GM18868 (cell line): Measurements from ENCODE around the gene ASPSCR1.

Source experiments
- ATAC-seq: cut with Tn5 transposase; IDR thresholded peaks from one replicate; pipeline ENCODE4 v1.9.1; 2021; ENCODE audit warnings: mild to moderate bottlenecking, moderate library complexity; ENCODE audit not compliant: unreplicated experiment

The ASPSCR1 gene

DNA sequence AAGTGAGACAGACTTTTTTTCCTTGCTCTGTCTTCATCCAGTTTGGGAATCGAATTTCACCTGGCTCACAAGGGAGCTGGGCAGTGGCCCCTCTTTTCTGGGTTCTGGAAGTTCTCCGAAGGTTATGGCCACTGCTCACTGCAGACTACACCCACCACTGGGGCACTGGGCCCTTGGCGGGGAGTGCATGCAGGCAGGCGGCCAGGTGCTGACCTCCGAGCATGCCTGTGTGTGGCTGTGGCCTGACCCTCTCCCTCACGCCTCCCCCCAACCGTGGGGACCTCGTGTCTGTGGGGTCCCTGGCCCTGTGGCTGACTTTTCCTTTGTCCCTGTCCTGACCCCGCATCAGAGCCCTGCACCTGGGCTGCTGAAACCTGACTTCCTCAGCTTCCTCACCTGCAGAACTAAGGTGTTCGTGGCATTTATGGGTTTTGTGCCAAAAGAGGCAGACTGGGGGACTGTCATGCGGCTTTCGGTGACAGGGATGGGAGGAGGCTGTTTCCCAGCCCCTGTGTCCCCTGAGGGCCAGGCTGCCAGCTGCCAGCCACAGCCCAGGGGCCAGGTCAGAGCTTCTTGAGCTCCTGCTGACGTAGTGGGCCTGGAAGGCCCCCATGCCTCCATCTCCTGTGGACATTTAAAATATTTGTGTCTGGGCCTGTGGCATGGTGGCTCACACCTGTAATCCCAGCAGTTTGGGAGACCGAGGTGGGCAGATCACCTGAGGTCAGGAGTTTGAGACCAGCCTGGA lies 21.4 kb downstream of the ASPSCR1 start:
- ATAC-seq = no peak

DNA sequence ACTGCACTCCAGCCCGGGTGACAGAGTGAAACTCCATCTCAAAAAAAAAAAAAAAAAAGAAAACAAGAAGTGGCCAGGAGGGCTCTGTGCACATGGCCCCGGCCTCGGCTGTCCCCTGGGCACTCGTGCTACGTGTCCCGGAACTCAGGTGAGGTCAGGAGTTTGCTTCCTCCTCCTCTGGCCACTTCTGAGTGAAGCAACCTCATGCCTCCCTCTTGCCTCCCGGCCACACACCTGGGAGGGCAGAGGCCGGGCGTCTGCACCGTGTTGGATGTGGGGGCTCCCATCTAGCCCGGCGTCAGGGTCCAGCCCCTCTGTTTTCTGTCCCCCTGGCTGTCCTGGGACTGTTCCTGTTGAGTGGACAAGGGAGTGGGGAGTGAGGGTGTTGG lies 22.2 kb downstream of the ASPSCR1 start:
- no peak for ATAC-seq

DNA sequence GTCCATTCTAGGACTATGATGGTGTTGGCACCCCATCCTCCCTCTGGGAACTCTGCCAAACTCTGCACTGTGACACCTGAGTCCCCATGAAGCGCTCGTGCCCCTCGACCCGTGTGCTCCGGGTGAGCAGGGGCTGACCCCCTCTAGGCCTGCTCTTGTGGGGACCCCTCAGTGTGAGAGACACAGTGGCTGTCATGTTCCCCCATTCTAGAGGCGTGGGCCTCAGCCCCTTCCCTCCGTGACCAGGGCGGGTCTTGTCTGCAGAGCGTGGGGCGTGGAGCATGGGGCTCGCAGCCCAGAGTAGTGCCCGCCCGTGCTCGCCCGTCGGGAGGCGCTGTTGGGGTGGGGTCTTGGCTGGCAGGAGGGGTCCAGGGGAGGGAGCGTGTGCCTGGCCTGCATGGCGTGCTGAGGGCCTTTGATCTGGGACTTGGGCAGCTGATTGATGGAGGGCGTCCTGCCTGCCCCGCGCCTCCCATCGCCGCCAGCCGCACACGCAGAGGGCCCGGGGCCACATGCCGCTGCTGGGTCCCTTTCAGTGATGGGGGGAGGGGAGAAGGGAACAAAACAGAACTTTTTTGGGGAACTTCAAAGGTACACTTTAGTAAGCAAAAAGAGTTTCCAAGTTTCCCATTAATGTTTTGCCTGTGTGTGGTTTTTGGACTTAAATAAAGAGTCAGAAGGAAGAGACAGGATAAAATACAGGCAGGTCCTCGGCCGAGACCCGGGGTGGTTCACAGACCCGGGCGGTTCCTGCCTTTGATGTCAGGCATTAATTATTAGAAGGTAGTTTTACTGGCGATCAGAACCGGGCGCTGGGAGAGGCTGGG lies 22.8 kb downstream of the ASPSCR1 start:
- ATAC-seq = no peak

DNA sequence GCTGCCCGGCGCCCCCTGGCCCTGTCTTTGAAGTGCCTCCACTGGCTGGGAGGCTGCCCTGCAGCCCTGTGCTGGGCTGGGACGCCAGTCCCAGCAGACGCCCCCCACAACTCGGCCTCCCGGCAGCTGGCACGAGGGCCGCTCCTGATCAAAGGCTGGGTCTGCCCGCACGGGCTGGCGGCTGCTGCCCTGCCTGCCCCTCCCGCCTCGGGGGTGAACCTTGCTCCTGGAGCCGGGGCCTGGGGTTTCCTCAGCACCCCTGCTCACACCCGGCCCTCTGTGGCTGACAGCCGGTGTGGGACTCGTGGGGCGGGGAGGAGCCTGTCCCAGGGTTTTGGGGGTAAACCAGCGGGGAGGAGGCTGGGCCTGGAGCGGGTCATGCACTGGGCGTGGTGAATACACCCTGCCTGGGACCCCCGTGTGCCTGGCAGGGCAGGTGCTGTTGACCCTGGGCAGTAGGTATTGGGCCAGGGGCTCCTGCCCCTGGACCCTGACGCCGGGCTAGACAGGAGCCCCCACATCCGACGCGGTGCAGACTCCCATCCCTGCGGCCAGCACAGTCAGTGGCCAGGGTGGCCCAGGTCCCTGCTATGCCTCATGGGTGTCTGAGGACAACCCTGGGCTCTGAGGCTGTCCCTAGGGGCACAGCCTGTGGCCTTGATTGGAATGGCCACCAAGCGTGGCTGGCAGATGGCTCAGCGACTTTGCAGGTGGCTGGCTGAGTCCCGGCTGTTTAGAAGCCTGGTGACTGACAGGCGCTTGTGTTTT lies 23.6 kb downstream of the ASPSCR1 start:
- ATAC-seq = no peak

DNA sequence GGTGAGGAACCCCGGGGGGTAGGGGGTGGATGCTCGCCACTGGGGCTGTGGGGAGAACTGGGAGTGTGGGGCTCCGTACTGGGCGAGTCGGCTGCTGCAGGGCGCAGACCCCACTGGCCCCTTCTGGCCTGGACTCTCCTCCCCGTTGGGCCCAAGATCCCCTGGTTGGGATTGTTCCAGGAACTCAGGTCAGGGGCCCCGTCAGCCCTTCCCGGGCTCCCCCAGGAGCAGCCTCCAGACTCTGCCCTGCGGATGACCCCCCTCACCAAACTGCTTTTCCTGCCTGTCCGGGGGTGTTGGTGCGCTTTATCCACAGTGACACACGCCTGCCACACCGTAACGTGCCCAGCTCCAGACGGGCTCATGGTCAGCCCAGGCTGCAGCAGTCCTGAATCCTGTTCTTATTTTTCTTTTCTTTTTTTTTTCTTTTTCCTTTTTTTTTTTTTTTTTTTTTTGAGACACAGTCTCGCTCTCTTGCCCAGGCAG lies 24.2 kb downstream of the ASPSCR1 start:
- ATAC-seq = no peak

DNA sequence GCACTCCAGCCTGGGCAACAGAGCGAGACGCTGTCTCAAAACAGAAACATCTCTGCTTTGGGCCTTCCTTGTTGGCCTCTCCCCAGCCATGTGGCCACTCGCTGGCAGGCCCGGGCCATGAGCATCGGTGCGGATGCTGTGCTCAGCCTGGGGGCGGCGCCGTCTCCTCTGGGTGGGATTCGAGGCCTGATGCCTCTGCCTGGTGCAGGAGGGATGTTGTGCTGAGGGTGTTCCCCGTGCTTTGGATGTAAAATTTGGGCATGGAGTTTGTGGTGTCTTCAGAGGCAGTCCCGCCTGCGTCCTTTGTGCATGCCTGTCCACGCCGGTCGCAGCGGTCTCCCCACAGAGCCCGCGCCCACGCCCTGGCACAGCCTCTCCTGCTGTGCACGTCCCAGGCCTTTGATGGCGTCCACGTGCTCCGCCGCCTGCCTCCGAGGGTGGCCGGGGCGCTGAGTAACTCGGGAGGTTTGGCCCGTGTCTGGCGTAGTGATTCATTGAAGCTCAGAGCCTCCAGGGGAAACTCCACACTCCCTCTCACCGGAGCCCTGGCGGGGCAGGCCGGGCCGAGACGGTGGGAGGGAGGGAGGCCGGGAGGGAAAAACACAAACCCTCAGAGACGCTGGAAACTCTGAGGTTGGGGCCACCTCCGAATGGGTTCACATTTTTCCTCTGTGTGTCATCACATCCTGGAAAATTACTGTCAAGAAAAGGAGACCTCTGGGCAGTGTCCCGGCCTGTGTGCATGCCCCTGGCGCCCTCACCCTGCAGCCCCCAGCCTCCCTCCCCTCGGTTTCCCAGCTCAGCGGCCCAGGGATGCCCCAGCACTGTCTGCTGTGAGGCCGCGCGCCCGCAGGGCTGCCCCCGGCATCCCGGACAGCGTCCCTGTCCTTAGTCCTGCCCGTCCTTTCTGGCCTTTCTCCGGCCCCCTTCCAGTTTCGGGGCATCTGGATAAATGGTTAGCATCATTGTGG lies 26.3 kb downstream of the ASPSCR1 start:
- no peak for ATAC-seq

DNA sequence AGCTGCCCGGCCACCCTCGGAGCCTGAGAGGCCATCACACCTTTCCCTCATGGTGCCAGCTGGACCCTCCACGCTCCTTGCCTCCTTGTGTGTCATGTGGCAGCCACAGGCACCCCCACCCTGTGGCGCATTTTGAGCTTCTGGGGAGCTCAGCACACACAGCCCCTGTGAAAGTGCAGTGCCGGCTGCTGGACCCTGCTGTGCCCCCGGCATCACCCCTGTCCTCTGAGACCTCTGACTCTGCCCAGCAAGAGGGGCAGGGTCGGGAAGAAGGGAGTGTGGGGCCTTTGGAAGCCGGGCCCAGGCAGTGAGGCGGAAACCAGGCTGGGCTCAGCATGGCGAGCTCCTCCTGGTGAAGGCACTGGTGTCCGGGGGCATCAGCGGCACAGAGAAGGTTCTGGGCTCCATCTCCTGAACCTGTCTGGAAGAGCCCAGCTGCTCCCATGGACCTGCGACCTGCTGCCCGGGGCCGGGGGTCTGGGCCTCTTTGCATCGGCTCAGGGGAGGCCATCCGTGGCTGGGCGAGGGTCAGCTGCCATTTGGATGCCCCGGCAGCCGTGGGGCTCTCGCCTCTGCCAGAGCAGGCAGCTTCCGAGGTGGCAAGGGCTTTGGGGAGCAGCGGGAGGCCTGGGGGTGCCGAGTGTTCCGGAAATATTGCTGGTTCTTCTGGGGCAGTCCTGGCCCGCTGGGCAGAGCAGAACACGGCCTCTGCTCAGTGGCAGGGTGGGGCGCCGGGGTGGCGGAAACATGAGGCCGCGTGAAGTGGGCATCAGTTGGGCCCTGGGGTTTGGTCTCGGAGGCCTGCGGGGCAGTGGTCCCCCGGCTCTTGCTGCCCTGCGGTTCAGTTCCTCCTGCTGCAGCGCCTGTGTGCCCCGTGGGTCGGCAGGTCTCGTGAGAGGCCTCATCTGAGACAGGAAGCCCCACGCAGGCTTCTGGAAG lies 27.4 kb downstream of the ASPSCR1 start:
- ATAC-seq = no peak

DNA sequence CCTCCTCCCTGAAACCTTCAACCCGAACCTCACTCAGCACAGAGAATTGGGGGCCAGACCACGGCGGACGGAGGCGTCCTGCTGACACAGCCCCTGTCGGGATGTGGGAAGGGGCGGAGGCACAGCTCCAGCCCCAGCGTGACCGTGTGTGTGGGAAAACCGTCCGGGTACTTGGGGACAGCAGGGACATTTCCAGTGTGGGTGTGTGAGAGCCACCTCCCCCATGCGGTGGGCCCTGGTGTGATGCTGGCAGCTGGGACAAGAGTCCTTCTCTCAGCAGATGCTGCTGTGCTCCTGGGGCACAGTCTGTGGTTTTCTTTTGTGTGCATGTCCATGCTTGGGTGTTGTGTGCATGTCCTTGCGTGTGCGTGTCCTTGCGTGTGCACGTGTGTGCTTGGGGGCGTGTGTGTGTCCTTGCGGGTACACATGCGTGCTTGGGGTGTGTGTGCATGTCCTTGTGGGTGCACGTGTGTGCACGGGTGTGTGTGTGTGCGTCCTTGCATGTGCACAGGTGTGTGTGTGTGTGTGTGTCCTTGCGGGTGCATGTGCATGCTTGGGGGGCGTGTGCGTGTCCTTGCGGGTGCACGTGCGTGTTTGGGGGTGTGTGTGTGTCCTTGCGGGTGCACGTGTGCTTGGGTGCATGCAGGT lies 28.4 kb downstream of the ASPSCR1 start:
- ATAC-seq = no peak

DNA sequence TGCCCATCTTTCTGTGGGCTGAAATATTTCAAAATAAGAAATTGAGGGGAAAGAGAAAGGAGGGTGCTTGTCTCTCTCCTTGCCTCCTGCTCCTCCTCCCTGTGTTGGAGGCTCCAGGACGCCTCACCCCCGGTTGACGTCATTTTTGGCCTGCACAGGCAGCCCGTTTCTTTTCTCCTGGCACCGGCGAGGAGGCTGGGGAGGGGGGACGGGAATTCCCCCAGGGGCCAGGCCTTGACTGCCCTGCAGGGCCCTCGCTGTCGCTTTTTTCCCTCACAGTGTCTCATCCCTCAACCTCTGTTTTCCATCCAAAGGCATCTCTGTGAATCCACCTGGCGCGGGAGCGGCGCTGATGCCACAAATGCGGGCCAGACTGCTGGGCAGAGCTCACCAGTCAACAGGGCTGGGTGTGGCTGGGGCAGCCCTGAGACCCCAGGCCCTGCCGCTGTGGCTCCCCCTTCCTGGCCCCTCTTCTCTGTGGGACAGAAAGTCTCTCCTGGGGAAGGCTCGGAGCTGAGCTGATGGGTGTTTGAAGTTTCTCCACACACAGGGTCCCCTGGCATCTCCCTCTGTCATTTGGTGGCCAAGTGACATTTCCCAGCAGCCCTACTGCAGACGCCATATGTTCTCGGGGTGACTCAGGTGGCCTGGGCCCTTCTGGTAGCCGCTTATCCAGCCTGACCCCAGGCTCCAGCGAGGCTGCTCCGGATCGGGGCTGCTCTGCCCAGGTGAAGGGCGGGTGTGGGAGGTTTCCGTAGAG lies 29.2 kb downstream of the ASPSCR1 start:
- ATAC-seq = no peak

DNA sequence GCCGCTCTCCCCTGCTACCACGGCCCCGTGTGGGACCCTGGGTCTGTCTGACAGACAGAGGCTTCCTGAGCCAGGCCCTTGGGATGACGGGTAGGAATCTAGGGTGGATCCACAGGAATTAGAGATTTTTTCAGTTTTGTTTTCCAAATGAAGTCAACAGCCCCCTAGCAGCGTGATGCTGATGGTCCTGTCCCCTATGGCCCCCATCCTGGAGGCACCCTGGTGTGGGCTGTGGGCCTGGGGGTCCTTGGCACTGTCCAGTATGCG lies 29.7 kb downstream of the ASPSCR1 start:
- ATAC-seq = no peak

DNA sequence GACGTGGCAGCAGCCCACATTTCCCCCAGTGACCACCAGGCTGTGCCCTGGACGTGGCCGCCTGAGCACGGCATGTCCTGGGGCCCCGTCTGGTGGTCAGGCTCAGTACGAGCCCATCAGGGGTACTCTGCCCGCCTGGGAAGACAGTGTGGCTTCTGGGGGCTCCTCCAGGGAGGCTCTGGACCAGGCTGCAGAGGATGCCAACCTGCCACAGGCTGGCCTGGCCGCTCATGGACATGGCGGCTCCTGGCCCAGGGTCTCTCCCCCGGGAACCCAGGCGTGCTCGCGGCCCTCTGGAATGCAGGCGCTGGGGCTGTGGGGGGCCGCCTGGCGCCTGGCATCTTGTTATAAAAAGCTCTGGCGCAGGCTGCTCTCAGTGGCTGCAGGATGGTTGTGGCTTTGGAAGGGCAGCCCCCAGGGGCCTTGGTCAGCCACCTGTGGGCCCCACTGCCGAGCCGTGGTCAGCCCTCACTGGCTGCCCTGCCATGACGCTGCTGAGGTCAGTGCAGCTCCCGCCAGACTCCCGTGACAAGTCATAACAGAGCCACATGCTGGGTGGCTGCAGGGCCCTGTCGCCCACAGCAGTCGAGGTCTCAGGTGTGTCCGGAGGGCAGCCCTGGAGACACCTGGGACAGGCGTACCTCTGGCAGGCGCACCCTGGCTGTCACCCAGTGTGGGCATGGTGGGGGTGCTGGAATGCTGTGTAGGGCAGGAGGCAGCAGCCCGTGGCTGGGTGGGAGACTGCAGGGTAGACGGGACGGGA lies 30.2 kb downstream of the ASPSCR1 start:
- no peak for ATAC-seq

DNA sequence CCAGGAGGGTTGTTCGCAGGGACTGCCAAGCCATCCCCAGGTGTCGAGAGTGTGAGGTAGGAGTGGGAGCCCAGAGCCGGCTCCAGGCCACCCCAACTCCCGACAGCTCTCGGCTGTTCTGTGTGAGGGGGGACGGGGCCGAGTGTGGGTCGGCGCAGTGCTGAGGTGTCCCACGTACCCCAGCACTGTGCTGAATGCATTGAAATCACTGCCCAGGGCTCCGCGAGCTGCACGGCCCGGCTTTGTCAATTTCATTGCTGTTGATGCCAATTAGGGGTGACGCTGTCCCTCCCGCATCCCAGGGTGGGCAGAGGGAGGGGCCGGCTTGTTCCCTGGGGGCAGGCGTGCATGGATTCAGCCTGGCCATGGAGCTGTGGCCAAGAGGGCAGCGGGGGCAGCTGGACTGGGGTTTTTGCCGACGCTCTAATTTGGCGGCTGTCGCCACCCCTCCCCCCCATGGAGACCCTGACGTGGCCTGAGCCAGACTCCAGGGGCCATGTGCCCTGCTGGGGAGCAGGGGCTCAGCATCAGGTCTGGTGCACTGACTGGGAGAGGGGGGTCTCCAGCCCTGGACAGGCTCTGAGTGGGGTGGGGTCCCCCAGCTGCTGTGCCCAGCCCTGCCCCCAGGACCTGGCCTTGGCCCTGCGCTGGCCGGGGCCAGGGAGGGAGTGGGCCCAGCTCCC lies 31.0 kb downstream of the ASPSCR1 start:
- ATAC-seq = no peak

DNA sequence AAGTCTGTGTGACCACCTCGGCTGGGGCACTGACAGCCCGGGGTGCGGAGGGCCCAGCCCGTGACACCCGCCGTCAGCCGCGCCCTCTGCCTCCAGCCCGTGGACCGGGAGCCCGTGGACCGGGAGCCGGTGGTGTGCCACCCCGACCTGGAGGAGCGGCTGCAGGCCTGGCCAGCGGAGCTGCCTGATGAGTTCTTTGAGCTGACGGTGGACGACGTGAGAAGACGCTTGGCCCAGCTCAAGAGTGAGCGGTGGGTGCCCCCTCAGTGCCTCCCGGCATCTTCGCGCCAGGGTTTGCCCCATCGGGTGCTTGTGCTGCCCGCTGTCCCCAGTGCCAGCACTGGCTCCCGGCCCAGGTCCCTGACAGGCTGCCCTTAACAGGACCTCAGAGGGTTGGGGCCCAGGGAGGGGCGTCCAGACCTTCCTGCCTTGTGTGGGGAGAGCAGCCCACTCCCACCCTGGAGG lies 31.5 kb downstream of the ASPSCR1 start:
- ATAC-seq = no peak

DNA sequence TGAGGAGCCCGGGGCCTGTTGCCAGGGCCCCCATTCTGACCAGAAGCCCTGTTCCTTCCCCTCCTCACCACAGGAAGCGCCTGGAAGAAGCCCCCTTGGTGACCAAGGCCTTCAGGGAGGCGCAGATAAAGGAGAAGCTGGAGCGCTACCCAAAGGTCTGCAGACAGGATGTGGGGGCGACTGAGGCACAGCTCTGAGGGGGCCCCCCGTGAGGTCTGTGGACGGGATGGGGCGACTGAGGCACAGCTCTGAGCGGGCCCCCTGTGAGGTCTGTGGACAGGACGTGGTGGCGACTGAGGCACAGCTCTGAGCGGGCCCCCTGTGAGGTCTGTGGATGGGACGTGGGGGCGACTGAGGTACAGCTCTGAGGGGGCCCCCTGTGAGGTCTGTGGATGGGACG lies 32.0 kb downstream of the ASPSCR1 start:
- no peak for ATAC-seq

DNA sequence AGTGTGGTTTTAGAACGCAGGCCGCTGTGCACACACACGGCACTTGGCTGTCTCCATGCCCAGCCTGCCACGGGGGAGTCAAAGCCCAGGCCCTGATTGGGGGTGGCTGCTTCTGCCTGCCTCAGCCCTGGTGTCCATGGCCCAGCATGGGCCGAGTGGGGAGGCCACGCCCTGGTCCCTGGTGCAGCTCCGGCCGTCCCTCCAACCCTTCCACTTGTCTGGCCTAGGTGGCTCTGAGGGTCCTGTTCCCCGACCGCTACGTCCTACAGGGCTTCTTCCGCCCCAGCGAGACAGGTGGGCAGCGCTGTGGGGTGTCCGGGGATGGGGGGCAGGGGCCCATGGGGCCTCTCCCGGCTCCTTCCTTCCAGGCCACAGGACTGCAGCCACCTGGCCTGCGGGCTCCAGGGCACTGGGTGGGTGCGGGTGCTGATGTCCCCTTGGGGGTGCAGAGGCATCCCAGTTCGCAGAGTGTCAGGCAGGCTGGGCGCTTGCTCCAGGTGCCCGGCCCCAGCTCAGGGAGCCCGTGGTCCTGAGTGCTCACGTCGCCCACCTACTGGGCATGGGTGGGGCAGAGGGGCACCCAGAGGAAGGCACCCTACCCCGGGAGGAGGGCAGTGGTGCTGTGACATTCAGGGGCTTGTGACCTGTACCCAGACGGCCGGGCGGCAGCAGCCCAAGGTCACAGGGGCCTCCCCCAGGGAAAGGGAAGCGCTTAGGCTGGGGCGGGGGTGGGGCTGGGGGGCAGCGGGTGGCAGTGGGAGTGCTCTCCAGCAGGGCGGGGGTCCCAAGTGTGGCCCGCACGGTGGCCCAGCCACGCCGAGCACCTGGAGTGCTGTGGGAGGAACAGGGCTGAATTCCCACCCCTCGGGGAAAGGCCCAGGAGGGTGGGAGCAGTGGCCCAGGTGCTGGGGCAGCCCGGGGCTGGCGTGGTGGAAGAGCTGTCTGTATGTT lies 33.4 kb downstream of the ASPSCR1 start:
- ATAC-seq = no peak
